ENCODE results near the gene TGFB1. TPM values are rescaled to one million over a fixed set of nuclear protein-coding genes. Genes with fewer than 3 reads are reported as not detected.

Gene TGFB1
- polyA plus RNA-seq, 1 donor from 2014 or later: not detected

- H3K9ac ChIP-seq (ENCODE audit: low read length): no peak overlapping the region
- peaks cover 10% of the 10 kb centered on the region for H3K79me2 ChIP-seq (replicated peaks; ENCODE audit: insufficient read depth, low read length)
- no peaks in the 10 kb centered on the region for H4K20me1 ChIP-seq (ENCODE audit: insufficient read depth)
- H3F3A ChIP-seq (ENCODE audit: insufficient read depth, low read length, poor library complexity, severe bottlenecking): no peaks in the 10 kb centered on the region
- no peaks in the 10 kb centered on the region for H3K9me2 ChIP-seq (ENCODE audit: insufficient read depth, low read length)
- H2AFZ ChIP-seq (ENCODE audit: low read depth, low read length): no peak overlapping the region
- no peak overlapping the region for H3K27ac ChIP-seq (ENCODE audit: low read length)
- peaks cover 3% of the 10 kb centered on the region for H3K36me3 ChIP-seq (ENCODE audit: insufficient read depth, low read length)
- TF ChIP-seq SMC3 (conservative IDR thresholded peaks at IDR 0.05; ENCODE audit: poor library complexity) (no peak), TAF1 (IDR thresholded peaks at IDR 0.05; ENCODE audit: low read depth) (no peak), RAD21 (conservative IDR thresholded peaks at IDR 0.05) (no peak)
- H3K27me3 ChIP-seq (ENCODE audit: insufficient read depth, low read depth, low read length): no peaks in the 10 kb centered on the region
- H3K9me3 ChIP-seq (ENCODE audit: low read length): no peaks in the 10 kb centered on the region
- peak overlapping the region; percentile 79 for H3K4me3 ChIP-seq (ENCODE audit: low read length)
- H3K4me2 ChIP-seq (ENCODE audit: low read length): no peak overlapping the region
Measured at GRCh38 chr19:41311613-41312012, 42.1 kb downstream of the TGFB1 start.

- H3K9me3 ChIP-seq (ENCODE audit: low read length): no peaks in the 10 kb centered on the region
- no peak overlapping the region for H3K27ac ChIP-seq (ENCODE audit: low read length)
- no peaks in the 10 kb centered on the region for H3K27me3 ChIP-seq (ENCODE audit: insufficient read depth, low read depth, low read length)
- no peaks in the 10 kb centered on the region for H4K20me1 ChIP-seq (ENCODE audit: insufficient read depth)
- no peaks in the 10 kb centered on the region for H3K36me3 ChIP-seq (ENCODE audit: insufficient read depth, low read length)
- H2AFZ ChIP-seq (ENCODE audit: low read depth, low read length): peak overlapping the region; percentile 87
- H3K4me3 ChIP-seq (ENCODE audit: low read length): peak overlapping the region; percentile 79
- H3K9ac ChIP-seq (ENCODE audit: low read length): peak overlapping the region; percentile 90
- H3K79me2 ChIP-seq (replicated peaks; ENCODE audit: insufficient read depth, low read length): peaks cover 10% of the 10 kb centered on the region
- TF ChIP-seq CTCF (IDR thresholded peaks at IDR 0.05; ENCODE audit: poor library complexity, severe bottlenecking) (no peak), POLR2AphosphoS5 (IDR thresholded peaks at IDR 0.05) (no peak), REST (IDR thresholded peaks at IDR 0.05; ENCODE audit: borderline replicate concordance) (no peak), SMC3 (conservative IDR thresholded peaks at IDR 0.05; ENCODE audit: poor library complexity) (no peak), EZH2 (IDR thresholded peaks at IDR 0.05; ENCODE audit: borderline replicate concordance, insufficient read depth, low read length, poor library complexity, severe bottlenecking) (no peak), EP300 (conservative IDR thresholded peaks at IDR 0.05; ENCODE audit: poor library complexity, severe bottlenecking) (no peak)
- H3K4me2 ChIP-seq (ENCODE audit: low read length): peak overlapping the region; percentile 92
- no peaks in the 10 kb centered on the region for H3F3A ChIP-seq (ENCODE audit: insufficient read depth, low read length, poor library complexity, severe bottlenecking)
- H3K9me2 ChIP-seq (ENCODE audit: insufficient read depth, low read length): no peaks in the 10 kb centered on the region
Measured at GRCh38 chr19:41311072-41311471, 42.6 kb downstream of the TGFB1 start.

Measured in neural cell (in vitro differentiated cells).